Superior temporal gyrus (tissue), 1 donor: ENCODE data around the gene APOA4.
A peak's percentile ranks its signal among the peaks of the same experiment; 100 is the strongest.
"Not testable (repeated sequence)": the region's sequence is repeated elsewhere in the genome, so short reads cannot be mapped to it uniquely, and the experiment has no call there.

Source experiments
- DNase-seq: peaks from one replicate; pipeline ENCODE4 v3.0.0-alpha.2; 2016; ENCODE audit errors: extremely low spot score

APOA4 gene

GRCh38 chr11:116804001-116804400 is 19.1 kb downstream of the APOA4 start:
- DNase-seq, result no peak

- DNase-seq, result not testable (repeated sequence)
Measured at GRCh38 chr11:116801662-116802061, 21.4 kb downstream of the APOA4 start.

DNA sequence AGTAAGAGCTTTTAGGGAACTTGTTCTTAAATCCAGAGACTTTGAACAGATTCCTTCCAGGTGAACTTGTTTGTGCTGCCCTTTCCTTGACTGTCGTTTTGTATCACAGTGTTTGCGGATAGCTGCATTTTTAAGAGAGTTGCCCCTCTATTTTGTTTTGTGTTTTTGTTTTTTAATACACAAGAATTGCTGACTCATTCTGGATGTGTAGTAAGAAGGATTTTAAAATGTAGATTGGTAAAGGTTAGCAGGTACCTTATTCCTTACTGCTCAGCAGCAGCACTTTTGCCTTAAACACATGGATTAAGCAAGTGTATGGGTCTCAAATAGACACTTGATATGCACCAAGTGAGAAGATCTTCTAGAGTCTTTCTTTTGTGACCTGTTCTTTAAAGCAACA is 22.5 kb downstream of the APOA4 start:
- no peak for DNase-seq

- no peak for DNase-seq
Measured at GRCh38 chr11:116798368-116798767, 24.7 kb downstream of the APOA4 start.

DNA sequence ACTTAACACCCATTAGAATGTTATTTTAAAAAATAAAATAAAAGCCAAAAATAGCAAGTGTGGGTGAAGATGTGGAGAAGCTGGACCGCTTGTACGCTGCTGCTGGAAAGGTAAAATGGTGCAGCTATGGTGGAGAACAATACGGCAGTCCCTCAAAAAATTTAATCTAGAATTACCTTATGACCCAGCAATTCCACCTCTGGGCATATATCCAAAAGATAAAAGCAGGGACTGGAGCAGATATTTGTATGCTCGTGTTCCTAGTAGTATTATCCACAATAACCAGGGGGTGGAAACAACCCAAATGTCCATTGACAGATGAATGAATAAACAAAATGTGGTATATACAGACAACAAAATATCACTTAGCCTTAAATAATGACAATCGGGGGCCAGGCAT is 25.3 kb downstream of the APOA4 start:
- DNase-seq, result no peak

DNA sequence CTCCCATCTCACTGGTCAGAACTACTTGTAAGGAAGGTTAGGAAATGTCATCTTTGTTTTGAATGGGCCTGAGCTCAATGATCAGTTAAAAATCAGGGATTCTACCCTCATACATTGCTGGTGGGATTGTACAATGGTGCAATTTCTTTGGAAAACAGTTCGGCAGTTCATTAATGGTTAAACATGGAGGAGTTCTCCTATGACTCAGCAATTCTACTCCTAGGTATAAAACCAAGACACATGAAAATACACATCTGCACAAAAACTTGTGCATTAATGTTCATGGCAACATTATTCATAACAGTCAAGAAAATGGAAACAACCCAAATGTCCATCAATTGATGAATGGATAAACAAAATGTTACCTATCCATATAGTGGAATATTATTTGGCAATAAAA is 26.6 kb downstream of the APOA4 start:
- no peak for DNase-seq

DNA sequence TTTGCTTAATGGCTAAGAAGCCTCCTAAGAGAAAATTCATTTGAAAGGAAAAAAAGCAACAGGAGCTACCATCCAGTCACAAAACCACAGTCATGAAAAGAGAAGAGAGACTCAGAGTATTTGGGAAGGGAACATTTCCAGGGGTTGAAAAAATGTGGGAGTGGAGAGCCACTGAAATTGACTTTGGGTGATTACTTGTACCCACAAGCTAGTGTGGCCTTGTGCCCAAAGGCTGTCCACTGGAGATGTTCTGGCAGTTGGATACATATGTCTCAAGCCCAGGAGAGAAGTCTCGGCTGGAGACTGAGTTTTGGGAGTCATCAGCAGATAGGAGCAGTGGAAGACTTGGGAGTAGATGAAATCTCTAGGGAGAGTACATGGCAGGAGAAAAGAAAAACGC is 28.3 kb downstream of the APOA4 start:
- no peak for DNase-seq

- no peak for DNase-seq
Measured at GRCh38 chr11:116793772-116794097, 29.4 kb downstream of the APOA4 start.

- no peak for DNase-seq
Measured at GRCh38 chr11:116792869-116793771, 30.0 kb downstream of the APOA4 start.

GRCh38 chr11:116792144-116792868 is 30.8 kb downstream of the APOA4 start:
- no peak for DNase-seq

DNA sequence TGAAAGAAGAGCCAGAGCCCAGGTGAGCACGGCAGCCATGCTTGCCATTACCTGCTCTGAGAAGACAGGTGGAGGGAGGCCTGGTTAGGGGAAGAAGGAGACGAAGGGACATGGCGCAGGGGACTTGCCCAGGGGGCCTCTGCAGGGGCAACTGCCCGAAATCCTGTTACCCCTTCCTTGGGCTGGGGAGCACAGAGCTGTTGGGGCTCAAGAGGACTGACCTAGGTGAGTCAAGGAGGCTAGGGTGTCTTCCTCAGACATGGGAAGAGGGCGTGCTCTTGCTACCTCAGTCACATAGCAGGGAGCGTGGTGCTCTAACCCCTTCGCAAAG is 31.3 kb downstream of the APOA4 start, which contains the start of gene APOA5:
Gene APOA5, minus strand, starts transcription at position 67 of the 331 bp plus-strand sequence. Its CDS starts 19 bp downstream, at position 48.
- DNase-seq, result no peak

DNA sequence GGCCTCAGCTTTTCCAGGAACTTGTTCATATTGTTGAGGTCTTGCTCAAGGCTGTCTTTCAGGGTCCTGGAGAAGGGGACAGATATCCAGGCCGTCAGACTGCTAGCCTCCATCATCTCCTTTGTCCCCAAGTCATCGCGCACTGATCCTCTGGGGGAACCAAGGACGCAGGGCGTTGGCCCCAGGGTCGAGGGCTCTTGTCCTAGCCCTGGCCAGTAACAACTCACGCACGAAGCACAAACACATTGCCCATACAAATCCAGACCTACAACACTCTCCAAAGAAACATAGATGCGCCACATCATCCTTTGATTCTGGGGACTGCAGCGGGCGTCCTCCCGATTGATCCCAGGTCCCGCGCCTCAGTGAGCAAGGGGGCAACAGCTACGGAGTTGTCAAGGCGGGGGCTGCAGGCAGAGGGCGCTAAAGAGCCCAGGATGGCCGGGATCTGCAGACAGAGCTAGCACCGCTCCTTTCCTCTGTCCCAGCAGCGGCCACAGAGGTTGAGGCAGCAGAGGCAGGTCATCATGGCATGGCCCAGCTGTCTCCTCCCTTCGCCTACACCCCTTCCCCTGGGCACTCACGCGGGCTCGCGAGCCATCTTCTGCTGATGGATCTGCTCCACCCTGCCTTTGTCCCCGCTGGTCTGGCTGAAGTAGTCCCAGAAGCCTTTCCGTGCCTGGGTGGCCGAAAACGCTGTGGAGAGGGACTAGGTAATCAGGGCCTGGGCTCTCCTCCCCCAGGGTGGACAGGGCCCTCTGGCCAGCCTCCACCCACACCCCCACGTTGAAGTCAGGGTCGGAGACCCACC is 31.9 kb downstream of the APOA4 start:
- DNase-seq, result peak; percentile 86

GRCh38 chr11:116790167-116791001 is 32.7 kb downstream of the APOA4 start:
- no peak for DNase-seq

- DNase-seq, result no peak
Measured at GRCh38 chr11:116788975-116789374, 34.1 kb downstream of the APOA4 start.

- DNase-seq, result no peak
Measured at GRCh38 chr11:116788534-116788933, 34.6 kb downstream of the APOA4 start.

DNA sequence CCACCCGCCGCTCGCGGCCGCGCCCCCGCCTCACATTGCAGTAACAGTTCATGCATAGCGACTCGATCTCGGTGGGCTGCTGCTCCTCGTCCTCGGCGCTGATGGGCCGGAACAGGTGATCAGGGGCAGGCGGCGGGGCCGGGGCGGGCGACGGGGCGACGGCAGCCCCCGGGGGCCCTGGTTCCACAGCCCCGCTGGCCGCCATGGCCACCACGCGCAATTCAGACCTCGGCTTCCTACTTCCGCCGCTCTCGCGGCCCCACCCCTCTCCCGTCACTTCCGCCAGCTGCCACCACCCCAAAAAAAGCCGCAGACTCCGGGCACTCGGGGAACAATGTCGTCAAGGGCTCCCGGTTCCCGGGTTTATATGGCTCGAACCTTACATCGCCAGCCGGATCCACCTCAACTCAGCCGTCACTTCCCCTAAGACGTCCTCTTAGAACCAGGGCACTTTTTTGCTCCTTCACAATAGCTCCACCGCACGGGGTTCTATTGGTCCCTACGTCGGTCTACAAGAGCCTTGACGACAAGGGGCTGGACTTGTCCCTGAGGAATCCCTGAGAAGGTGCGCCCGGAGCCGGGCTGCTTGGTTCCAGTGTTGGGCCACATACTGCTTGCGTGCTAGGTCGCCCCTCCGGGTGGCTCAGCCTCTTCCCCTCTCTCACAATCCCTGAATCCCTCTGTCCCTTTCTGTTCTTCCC is 35.2 kb downstream of the APOA4 start, which contains the start of gene ZPR1:
Gene ZPR1, minus strand, starts transcription at position 238 of the 701 bp plus-strand sequence. Its CDS starts 33 bp downstream, at position 205.
- DNase-seq, result peak; percentile 83

DNA sequence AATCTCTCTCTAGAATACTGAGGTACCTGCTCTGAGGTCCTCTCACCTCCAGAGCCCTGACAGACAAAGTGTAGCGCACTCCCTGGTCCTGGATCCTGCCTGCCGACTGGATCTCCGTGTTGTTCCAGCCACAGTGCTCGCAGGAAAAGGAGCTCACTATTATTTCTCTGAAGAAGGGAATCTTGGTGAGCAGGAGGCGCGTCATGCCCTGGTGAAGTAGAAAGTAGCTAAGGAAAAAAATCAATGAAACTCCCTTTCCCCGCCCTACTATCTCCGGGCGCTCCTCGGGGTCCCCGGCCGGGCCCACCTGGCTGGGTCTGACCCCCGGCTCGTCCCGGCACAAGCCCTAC is 35.7 kb downstream of the APOA4 start:
- DNase-seq, result no peak

GRCh38 chr11:116786966-116787365 is 36.1 kb downstream of the APOA4 start:
- no peak for DNase-seq

DNA sequence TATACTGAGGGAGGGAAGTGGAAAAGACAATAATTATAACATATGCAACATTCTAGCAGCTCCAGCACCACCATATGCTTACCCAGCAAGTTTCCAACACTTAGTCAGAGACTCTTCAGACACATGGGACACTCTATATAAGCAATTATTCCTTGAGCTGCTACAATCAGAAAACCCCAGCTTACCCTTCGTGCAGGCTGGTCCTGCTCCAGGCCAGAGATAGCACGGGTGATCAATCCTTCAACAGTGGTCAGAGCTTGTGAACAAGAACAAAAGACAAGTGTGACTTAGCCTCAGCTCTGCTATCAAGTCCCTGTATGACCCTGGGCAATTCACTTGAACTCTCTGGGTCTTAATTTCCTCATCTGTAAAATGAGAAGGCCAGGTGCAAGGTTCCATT is 36.8 kb downstream of the APOA4 start:
- no peak for DNase-seq

DNA sequence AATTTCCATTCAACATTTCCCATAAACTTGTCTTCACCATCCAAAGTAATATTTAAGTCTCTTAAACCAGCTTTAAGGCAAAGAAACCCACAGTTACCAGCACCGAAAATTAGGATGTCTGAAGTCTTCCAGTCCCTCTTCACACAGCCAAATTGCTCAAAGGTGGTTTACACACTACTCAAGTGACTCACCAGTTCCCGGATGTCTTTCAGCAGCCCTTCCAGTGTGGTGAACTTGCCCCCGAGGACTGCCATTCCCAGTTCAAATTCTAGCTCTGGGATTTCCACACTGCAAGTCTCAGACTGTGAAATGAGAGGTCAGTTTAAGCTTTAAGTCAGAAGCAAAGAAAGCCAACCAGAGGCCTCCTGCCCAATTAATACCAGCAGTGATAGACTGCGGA is 40.4 kb downstream of the APOA4 start:
- no peak for DNase-seq

DNA sequence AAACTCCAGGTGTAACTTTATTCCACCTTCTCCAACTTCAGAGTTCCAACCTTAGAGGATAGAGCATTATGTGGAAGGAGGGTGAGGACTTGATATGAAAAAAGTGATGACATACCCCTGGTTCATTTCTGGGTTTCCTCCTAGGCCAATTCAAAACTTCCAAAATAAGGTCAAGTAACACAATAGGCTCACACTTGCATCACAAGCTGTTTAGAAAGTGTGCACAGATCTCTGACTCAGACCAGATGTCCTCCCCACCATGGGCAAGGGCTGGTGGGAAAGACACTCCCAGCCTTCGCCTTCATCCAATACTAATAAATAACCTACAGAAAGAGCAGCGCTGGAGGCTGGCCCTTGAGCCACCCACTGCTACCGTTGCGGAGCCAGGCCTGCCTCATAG is 44.5 kb downstream of the APOA4 start:
- no peak for DNase-seq
